ENCODE data around the gene OR51F1.

DNA sequence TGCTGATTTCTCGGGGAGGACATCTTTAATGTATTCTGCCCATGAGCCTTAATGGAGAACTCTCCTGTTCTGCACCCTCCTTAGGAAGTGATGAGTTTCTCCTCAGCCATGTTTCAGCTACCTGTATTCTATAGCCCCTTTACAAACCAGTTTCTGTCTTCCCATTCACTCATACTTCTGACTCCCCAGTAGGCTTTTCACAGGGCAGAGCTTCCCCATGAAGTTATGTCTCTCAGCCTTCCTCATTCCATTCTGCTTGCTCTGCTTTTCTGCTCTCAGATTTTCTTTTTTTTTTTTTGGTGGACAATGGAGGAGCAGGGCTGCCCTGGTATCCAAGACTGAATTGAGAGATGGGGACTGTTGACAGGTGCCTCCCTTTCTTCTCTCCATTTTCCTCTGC lies 38.7 kb upstream of the OR51F1 start:
- TF ChIP-seq, protein P1, sequence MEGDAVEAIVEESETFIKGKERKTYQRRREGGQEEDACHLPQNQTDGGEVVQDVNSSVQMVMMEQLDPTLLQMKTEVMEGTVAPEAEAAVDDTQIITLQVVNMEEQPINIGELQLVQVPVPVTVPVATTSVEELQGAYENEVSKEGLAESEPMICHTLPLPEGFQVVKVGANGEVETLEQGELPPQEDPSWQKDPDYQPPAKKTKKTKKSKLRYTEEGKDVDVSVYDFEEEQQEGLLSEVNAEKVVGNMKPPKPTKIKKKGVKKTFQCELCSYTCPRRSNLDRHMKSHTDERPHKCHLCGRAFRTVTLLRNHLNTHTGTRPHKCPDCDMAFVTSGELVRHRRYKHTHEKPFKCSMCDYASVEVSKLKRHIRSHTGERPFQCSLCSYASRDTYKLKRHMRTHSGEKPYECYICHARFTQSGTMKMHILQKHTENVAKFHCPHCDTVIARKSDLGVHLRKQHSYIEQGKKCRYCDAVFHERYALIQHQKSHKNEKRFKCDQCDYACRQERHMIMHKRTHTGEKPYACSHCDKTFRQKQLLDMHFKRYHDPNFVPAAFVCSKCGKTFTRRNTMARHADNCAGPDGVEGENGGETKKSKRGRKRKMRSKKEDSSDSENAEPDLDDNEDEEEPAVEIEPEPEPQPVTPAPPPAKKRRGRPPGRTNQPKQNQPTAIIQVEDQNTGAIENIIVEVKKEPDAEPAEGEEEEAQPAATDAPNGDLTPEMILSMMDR (IDR thresholded peaks at IDR 0.05) = no peak
- no peak for TF ChIP-seq POLR2A (IDR thresholded peaks at IDR 0.05)
